NB4 (cell line): ENCODE results near the gene KRTAP1-1.
"Not testable (repeated sequence)": the region's sequence is repeated elsewhere in the genome, so short reads cannot be mapped to it uniquely, and the experiment has no call there.

ENCODE experiments used
- MYC ChIP-seq: IDR thresholded peaks from 2 replicates; pipeline ENCODE4 v1.6.1; 2011; ENCODE audit warnings: low read depth, low read length
- POLR2A ChIP-seq: IDR thresholded peaks from 2 replicates; pipeline ENCODE4 v1.6.1; 2011; ENCODE audit warnings: mild to moderate bottlenecking; ENCODE audit not compliant: insufficient read length; ENCODE audit errors: extremely low read depth
- TF ChIP-seq, protein P1 (sequence below): IDR thresholded peaks from one replicate; pipeline ENCODE4 v1.5.1; 2012; ENCODE audit warnings: low read depth, low read length

DNA sequence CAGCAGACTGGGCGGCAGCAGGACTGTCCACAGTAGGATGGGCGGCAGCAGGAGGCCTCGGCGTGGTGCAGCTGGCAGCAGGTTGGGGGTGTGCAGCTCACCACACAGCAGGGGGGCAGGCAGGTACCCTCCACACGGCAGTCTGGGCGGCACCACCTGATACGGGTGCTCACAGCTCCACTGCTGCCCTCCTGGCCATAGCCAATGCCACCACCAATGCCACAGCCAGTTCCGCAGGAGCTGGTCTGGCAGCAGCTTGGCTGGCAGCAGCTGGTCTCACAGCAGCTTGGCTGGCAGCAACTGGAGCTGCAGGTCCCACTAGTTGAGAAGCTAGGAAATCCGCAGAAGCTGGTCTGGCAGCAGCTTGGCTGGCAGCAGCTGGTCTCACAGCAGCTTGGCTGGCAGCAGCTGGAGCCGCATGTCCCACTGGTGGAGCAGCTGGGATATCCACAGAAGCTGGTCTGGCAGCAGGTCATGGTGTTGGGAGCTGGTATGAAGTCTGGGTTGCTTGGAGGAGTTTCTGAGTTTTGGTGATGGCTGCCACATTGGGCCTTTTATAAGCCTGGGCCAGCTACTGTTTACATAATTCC is 6.8 kb downstream of the KRTAP1-1 start, which contains the start of gene KRTAP1-3:
- TF ChIP-seq, protein P1, sequence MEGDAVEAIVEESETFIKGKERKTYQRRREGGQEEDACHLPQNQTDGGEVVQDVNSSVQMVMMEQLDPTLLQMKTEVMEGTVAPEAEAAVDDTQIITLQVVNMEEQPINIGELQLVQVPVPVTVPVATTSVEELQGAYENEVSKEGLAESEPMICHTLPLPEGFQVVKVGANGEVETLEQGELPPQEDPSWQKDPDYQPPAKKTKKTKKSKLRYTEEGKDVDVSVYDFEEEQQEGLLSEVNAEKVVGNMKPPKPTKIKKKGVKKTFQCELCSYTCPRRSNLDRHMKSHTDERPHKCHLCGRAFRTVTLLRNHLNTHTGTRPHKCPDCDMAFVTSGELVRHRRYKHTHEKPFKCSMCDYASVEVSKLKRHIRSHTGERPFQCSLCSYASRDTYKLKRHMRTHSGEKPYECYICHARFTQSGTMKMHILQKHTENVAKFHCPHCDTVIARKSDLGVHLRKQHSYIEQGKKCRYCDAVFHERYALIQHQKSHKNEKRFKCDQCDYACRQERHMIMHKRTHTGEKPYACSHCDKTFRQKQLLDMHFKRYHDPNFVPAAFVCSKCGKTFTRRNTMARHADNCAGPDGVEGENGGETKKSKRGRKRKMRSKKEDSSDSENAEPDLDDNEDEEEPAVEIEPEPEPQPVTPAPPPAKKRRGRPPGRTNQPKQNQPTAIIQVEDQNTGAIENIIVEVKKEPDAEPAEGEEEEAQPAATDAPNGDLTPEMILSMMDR: not testable (repeated sequence)
- TF ChIP-seq POLR2A, MYC: not testable (repeated sequence)
